ENCODE data around the gene LRBA.

Gene LRBA

GRCh38 chr4:151035911-151036310 is 20.8 kb upstream of the LRBA start:
- no peaks in the 10 kb centered on the region for H3F3A ChIP-seq (ENCODE audit: control insufficient read depth, insufficient read depth)
- no peaks in the 10 kb centered on the region for H3K9me2 ChIP-seq (replicated peaks; ENCODE audit: control insufficient read depth, low read length)
- no peaks in the 10 kb centered on the region for H4K20me1 ChIP-seq (ENCODE audit: control insufficient read depth, insufficient read depth, low read depth, low read length)
- H3K36me3 ChIP-seq (ENCODE audit: control insufficient read depth, low read length): no peaks in the 10 kb centered on the region
- no peak overlapping the region for H3K27ac ChIP-seq (ENCODE audit: low read depth, low read length)
- H3K4me1 ChIP-seq (ENCODE audit: control insufficient read depth, low read length): no peaks in the 10 kb centered on the region
- H3K27me3 ChIP-seq (ENCODE audit: control insufficient read depth, low read length): peaks cover 4% of the 10 kb centered on the region; the same call in 1 of the 2 replicates
- TF ChIP-seq EZH2phosphoT487 (IDR thresholded peaks at IDR 0.05; ENCODE audit: borderline replicate concordance, low read length): no peak
- no peak for TF ChIP-seq CTCF (IDR thresholded peaks at IDR 0.05; ENCODE audit: low read depth, low read length, poor library complexity, severe bottlenecking)
- H3K4me3 ChIP-seq (ENCODE audit: low read length): no peak overlapping the region
- no peaks in the 10 kb centered on the region for H3K79me2 ChIP-seq (ENCODE audit: control insufficient read depth, low read length)
- no peaks in the 10 kb centered on the region for H3K9me3 ChIP-seq (ENCODE audit: control insufficient read depth, insufficient read depth, low read length)
- no peak overlapping the region for H3K4me2 ChIP-seq (ENCODE audit: low read length)

- no peaks in the 10 kb centered on the region for H4K20me1 ChIP-seq (ENCODE audit: control insufficient read depth, insufficient read depth, low read depth, low read length)
- H3K79me2 ChIP-seq (ENCODE audit: control insufficient read depth, low read length): no peaks in the 10 kb centered on the region
- no peaks in the 10 kb centered on the region for H3K9me3 ChIP-seq (ENCODE audit: control insufficient read depth, insufficient read depth, low read length)
- H3F3A ChIP-seq (ENCODE audit: control insufficient read depth, insufficient read depth): no peaks in the 10 kb centered on the region
- peaks cover 4% of the 10 kb centered on the region; the same call in 1 of the 2 replicates for H3K27me3 ChIP-seq (ENCODE audit: control insufficient read depth, low read length)
- no peaks in the 10 kb centered on the region for H3K4me1 ChIP-seq (ENCODE audit: control insufficient read depth, low read length)
- no peaks in the 10 kb centered on the region for H3K9me2 ChIP-seq (replicated peaks; ENCODE audit: control insufficient read depth, low read length)
- TF ChIP-seq EZH2phosphoT487 (IDR thresholded peaks at IDR 0.05; ENCODE audit: borderline replicate concordance, low read length) (no peak), CTCF (IDR thresholded peaks at IDR 0.05; ENCODE audit: low read depth, low read length, poor library complexity, severe bottlenecking) (no peak)
- H3K4me2 ChIP-seq (ENCODE audit: low read length): no peak overlapping the region
- no peak overlapping the region for H3K27ac ChIP-seq (ENCODE audit: low read depth, low read length)
- no peak overlapping the region for H3K4me3 ChIP-seq (ENCODE audit: low read length)
- no peaks in the 10 kb centered on the region for H3K36me3 ChIP-seq (ENCODE audit: control insufficient read depth, low read length)
These were observed 20.2 kb upstream of the LRBA start for GRCh38 chr4:151035328-151035727.

- peaks cover 4% of the 10 kb centered on the region; the same call in 1 of the 2 replicates for H3K27me3 ChIP-seq (ENCODE audit: control insufficient read depth, low read length)
- no peak overlapping the region for H3K4me2 ChIP-seq (ENCODE audit: low read length)
- no peaks in the 10 kb centered on the region for H4K20me1 ChIP-seq (ENCODE audit: control insufficient read depth, insufficient read depth, low read depth, low read length)
- H3K4me3 ChIP-seq (ENCODE audit: low read length): no peak overlapping the region
- no peaks in the 10 kb centered on the region for H3K4me1 ChIP-seq (ENCODE audit: control insufficient read depth, low read length)
- no peak overlapping the region for H3K27ac ChIP-seq (ENCODE audit: low read depth, low read length)
- no peaks in the 10 kb centered on the region for H3F3A ChIP-seq (ENCODE audit: control insufficient read depth, insufficient read depth)
- no peaks in the 10 kb centered on the region for H3K79me2 ChIP-seq (ENCODE audit: control insufficient read depth, low read length)
- TF ChIP-seq CTCF (IDR thresholded peaks at IDR 0.05; ENCODE audit: low read depth, low read length, poor library complexity, severe bottlenecking) (no peak), EZH2phosphoT487 (IDR thresholded peaks at IDR 0.05; ENCODE audit: borderline replicate concordance, low read length) (no peak)
- no peaks in the 10 kb centered on the region for H3K36me3 ChIP-seq (ENCODE audit: control insufficient read depth, low read length)
- no peaks in the 10 kb centered on the region for H3K9me2 ChIP-seq (replicated peaks; ENCODE audit: control insufficient read depth, low read length)
- H3K9me3 ChIP-seq (ENCODE audit: control insufficient read depth, insufficient read depth, low read length): no peaks in the 10 kb centered on the region
These were observed 19.7 kb upstream of the LRBA start for GRCh38 chr4:151034829-151035228.
